Right renal pelvis (tissue), 4 donors: Measurements from ENCODE around the gene KCNQ1OT1. TPM values are rescaled to one million over a fixed set of nuclear protein-coding genes. Genes with fewer than 3 reads are reported as not detected.
A peak's percentile ranks its signal among the peaks of the same experiment; 100 is the strongest.

Experiments used
- DNase-seq, 4 donors: peaks; one replicate each; pipeline ENCODE4 v3.0.0-alpha.2; 2013; ENCODE audit warnings: low read depth in 4 of 4, low spot score in 3 of 4, missing footprints in 1 of 4
- polyA plus RNA-seq, 4 donors: library from polyadenylated mRNA; unstranded; fragments of 120-200 nt; gene quantifications; one replicate each; pipeline ENCODE4 v1.2.1, GENCODE V29; 2013; ENCODE audit not compliant: insufficient read length in 4 of 4

The KCNQ1OT1 gene
- polyA plus RNA-seq, 4 donors, result 0.72 to 1.5 (median 0.84) TPM

DNA sequence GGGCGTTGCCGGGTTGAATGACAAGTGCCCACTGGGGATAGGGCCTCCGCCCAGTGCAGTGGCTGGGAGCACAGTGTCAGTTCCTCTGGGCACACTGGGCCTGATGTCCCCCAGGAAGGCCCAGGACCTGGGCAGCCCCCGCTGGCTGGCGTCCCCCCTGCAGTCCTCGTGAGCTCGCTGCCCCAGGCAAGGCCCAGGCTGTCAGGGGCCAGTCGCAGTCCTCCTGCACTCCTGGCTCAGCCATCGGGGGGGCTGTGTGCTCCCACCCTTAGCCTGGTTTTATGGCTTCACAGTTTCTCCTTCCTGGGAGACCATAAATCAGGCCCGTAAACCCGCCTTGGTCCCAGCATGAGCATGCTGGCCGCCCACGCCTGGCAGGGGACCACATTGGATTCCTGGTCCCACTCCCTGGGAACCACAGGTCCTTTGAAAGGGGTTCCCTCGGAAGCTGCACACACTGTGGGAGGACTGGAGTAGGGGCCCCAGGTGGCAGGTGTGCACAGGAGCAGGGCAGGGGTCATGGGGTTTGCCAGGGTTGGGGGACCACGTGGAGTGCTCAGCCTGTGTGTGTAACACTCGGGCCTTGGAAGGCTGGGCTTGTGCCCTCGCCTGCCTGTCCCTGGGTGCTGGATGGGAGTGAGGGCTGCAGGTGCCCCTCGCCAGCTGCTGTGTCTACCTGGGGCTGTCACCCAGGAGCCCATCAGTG is 113.6 kb downstream of the KCNQ1OT1 start:
- DNase-seq, result peak in 3 of 4 donors; percentile 67 to 73 (median 69)

DNA sequence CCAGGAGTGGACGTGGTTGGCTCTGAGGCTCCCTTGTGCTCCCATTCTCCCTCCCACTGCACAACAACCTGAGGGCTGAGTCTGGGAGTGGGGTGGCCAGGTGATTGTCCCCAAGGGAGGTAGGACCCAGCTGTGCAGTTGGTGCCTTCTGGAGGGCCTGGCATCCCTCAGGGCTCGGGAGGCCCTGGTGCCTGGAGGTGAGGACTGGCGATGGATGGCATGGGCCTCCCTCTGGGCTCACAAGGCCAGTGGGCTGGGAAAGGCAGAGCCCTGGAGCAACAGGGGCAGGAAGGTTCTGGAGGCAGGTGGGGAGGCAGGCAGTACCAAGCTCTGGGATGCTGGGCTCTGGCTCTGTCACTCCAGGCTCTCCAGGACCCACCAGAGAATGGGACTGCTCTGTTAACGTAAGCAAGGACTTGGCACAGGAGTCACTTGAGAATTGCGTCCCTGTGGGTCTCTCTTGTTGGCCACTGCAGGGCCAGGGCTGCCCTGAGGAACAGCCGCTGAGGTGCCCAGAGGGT is 114.2 kb downstream of the KCNQ1OT1 start:
- DNase-seq, result no peak

DNA sequence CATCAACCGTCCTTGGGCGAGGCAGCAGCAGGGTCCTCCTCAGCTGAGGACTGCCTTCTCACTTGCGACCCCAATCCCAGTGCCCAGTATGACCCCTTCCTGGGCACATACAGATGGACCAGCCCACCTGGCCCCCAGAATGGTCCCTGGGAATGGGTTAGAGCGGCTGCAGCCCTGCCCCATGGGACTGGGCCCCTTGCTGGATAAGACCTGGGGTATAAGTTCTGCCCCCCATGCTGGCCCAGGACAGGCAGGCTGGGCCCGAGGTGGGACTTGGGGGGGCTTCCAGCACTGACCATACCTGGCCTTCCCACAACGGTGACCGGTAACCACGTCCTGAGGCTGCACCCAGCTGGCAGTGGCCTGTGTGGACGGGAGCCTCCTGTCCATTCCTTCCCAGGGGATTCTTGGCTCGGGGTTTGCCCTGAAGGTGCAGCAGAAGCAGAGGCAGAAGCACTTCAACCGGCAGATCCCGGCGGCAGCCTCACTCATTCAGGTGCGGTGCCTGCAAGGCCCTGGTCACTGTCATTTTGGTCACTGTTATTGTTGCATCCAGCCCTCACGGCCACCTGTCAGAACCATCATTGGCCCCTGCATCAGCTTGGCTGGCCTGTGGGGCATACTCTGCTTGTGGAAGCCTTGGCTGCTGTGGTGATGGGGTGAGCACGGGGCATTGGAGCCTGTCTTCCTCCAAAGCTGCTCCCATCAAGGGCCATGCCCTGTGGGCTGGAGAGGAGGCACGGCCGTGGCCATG is 114.8 kb downstream of the KCNQ1OT1 start:
- DNase-seq, result no peak

DNA sequence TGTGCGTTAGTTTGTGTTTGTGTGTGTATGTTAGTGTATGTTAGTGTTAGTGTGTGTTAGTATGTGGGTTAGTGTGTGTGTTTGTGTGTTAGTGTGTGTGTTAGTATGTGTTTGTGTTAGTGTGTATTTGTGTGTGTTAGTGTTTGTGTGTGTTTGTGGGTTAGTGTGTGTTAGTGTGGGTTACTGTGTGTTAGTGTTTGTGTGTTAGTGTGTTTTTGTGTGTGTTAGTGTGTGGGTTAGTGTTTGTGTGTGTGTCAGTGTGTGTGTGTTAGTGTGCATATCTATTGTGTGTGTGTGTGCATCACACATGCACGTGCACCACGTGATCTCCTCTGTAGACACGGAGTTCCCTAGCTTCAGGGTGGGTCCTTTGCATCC is 115.4 kb downstream of the KCNQ1OT1 start:
- no peak for DNase-seq

DNA sequence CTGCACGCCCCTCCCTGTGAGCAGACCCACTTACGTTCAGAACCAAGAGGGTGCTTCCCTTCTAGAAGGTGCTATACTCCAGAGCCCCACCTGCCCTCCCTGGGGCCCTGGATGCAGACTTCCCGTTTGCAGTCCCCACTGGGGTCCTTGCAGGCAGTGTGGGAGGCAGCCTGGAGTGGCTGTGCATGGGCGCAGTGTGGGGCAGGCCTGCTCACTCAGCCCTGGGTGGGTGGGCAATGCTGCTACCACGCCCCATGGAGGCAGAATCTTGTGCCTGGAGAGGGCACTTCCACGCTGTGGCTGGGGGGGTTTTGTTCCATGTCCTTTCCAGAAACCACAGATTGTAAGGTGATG is 116.2 kb downstream of the KCNQ1OT1 start:
- DNase-seq, result no peak

DNA sequence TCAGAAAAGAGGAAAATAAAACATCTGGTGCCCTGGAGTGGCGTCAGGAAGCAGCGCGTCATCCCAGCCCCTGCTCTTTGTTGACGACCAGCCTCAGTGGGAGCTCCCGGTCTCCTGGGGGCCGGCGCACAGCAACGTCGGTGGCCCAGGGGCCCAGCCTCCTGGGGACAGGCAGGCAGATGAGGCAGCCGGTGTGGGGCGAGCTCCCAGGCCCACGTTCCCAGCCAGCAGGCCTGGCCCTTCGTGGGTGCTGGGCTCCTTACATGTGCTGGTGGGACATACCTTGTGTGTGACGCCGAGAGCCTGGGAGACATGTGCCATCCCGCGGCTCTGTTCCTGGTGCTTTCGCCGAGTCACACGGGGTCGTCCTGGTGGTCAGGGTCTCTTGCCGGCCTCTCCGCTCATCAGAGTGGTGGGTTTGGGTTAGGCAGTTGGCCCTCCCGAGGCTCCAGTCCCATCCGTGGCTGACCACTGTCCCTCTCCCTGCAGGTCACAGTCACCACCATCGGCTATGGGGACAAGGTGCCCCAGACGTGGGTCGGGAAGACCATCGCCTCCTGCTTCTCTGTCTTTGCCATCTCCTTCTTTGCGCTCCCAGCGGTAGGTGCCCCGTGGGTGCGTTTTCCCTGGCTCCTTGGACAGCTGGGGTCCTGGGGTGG is 116.7 kb downstream of the KCNQ1OT1 start:
- DNase-seq, result no peak

DNA sequence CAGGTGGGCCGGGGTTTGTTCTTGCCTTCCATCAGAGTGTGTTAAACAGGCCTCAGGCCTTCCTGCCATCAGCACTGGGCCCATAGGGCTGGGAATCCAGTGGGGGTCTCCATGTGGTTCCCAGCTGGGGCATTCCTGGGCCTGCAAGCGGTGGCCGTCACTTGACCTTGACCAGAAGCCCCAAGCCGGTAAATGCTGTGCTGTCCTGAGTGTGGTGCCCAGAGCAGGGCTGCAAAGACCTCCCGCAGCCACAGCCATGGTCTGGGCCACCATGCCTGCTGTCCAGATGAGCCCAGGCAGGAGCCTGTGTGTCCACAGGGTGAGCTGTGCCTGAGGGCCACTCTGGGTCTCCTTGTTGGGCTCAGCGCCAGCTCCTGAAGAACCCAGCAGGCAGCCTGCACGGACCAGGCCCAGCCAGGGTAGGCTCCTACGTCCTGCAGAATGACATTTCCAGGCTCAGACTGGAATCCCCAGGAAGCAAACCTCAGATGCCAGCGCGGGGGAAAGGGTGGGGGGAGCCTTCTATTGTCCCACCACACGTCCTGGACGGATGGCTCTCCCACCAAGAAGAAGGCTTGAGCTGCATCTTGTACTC is 117.3 kb downstream of the KCNQ1OT1 start:
- no peak for DNase-seq

DNA sequence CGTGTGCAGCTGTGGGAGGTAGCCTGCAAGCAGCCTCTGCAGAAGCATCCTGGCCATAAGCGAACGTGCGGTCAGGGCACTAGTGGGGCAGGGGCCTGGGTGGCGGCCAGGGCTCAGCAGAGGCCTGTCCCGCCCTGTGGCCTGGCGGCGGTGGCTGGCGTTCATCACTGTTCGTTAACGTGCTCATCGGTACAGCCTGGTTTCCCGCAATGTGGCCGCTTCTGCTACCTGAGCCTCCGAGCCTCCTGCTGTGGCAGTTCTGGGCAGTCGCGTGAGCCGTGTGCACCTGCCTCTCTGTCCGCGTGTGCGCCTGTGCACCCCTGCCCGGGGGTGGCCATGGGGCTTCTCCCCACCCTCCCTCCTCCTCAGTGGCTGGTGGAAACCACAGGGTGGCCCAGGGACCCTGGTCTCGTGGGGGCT is 117.9 kb downstream of the KCNQ1OT1 start:
- no peak for DNase-seq

GRCh38 chr11:2581151-2581930 is 118.5 kb downstream of the KCNQ1OT1 start:
- DNase-seq, result no peak

- no peak for DNase-seq
Observed at GRCh38 chr11:2580571-2581001, 119.2 kb downstream of the KCNQ1OT1 start.

GRCh38 chr11:2580061-2580421 is 119.8 kb downstream of the KCNQ1OT1 start:
- DNase-seq, result no peak

GRCh38 chr11:2579315-2580060 is 120.3 kb downstream of the KCNQ1OT1 start:
- DNase-seq, result no peak

DNA sequence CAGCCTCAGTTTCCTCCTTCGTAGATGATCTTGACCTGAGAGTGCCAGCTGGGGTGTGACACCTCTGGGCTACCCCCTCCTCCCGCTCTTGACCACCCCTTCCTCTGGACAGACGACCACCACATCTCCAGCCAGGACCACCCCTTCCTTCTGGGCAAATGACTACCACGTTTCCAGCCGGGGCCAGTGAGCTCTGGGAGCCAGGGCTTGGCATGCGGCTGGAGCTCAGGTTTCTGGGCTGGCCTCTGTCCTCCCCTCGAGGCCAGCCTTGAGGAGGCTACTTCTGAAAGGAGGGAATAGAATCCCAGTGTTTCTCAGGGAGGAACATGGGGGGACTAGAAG is 120.9 kb downstream of the KCNQ1OT1 start:
- DNase-seq, result no peak

DNA sequence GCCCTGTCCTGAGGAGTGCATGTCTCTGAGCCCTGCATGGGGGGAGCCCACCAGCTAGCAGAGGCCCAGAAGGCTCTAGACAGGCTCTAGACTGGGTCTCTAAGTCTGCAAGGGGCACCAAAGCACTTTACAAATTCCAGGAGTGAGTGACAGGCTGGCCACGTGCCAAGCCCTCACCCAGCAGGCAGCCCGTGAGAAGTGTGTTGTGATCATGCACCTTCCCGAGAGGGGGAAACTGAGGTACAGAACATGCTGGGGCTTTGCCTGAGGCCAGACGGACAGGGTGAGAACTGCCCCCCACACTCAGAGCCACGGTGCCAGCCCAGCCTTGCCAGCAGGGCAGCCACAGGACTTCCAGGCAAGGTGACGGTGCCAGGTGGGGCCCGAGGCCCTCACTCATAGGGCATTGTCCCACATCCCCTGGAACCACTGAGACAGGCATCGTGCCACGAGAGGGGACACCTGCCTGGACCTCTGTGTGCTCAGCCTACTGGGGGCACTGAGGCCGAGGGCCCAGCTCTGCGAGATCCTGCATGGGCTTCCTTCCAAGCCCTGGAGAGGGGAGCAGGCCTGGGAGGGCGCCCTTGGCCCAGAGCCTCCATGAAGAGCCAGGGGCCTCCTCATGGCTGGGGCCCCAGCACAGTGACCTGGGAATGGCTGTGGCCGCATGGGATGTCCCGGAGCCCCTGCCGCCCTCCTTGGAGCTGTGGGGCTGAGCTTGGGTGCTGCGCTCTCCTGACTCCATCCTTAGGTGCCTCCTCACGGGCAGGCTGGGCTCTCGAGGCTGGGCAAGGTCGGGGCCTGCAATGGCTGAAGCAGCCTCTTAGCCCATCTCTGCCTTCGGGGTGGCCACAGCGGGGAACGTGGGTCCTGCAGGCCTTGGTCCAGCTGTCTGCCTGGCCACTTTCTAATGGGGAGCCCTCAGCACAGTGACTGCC is 121.5 kb downstream of the KCNQ1OT1 start:
- DNase-seq, result no peak

- no peak for DNase-seq
Observed at GRCh38 chr11:2577031-2577990, 122.5 kb downstream of the KCNQ1OT1 start.

- DNase-seq, result no peak
Observed at GRCh38 chr11:2576549-2576948, 123.2 kb downstream of the KCNQ1OT1 start.

- no peak for DNase-seq
Observed at GRCh38 chr11:2576111-2576510, 123.7 kb downstream of the KCNQ1OT1 start.
